Measurements from ENCODE around the gene KCTD11. TPM values are rescaled to one million over a fixed set of nuclear protein-coding genes. Genes with fewer than 3 reads are reported as not detected.

Gene KCTD11
- total and polyA plus RNA-seq, 2 experiments from 2014 or later: 2.2 to 7.7 TPM

DNA sequence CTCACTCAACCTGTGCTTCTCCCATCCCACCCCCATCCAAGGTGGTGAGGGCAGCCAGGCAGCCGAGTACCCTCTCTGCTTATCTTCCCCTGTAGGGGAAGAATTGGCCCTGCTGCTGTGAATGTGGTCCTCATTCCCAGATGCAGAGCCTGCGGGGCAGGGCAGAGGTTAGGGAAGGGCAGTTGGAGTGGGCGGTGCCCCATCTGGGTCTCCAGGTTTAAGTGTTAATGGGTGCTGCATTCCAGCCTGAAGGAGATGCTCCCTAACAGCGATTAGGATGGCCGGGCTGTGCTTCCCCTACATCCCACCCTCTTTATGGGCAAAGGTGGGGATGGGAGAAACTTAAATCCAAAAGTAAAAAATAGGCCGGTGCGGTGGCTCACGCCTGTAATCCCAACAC, 15.1 kb downstream of the KCTD11 start:
- DNase-seq (ENCODE audit: low spot score) (peak; percentile 64), ATAC-seq (peak; percentile 83)
- Histone ChIP-seq H3K27ac (ENCODE audit: low read depth) (0 out of 2 replicates have a peak overlapping the region, but pooled peaks have one; percentile 63), H3K36me3 (ENCODE audit: insufficient read depth) (no peaks in the 10 kb centered on the region), H3K4me3 (0 out of 2 replicates have a peak overlapping the region, but pooled peaks have one; percentile 26), H4K20me1 (replicated peaks; ENCODE audit: insufficient read depth) (no peaks in the 10 kb centered on the region), H3K79me2 (replicated peaks; ENCODE audit: insufficient read depth) (no peaks in the 10 kb centered on the region), H3K4me1 (ENCODE audit: insufficient read depth) (peaks cover 28% of the 10 kb centered on the region), H3K27me3 (ENCODE audit: insufficient read depth) (no peaks in the 10 kb centered on the region), H3F3A (replicated peaks; ENCODE audit: low read depth) (0 out of 2 replicates have a peak, but pooled peaks cover 5% of the 10 kb centered on the region), H3K9me2 (ENCODE audit: insufficient read depth) (no peaks in the 10 kb centered on the region), H3K4me2 (peak overlapping the region; percentile 68), H2AFZ (no peak overlapping the region)
- Mint-ChIP-seq H3K36me3 (ENCODE audit: low read depth) (no peaks in the 10 kb centered on the region), H3K27me3 (ENCODE audit: insufficient read depth, low read depth, poor library complexity) (peaks cover 9% of the 10 kb centered on the region), H3K27ac (no peak overlapping the region), H3K4me3 (no peak overlapping the region), H3K9me3 (no peaks in the 10 kb centered on the region), H3K4me1 (peaks cover 26% of the 10 kb centered on the region)
- TF ChIP-seq, protein P1, sequence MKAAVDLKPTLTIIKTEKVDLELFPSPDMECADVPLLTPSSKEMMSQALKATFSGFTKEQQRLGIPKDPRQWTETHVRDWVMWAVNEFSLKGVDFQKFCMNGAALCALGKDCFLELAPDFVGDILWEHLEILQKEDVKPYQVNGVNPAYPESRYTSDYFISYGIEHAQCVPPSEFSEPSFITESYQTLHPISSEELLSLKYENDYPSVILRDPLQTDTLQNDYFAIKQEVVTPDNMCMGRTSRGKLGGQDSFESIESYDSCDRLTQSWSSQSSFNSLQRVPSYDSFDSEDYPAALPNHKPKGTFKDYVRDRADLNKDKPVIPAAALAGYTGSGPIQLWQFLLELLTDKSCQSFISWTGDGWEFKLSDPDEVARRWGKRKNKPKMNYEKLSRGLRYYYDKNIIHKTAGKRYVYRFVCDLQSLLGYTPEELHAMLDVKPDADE (IDR thresholded peaks at IDR 0.05): no peak
- TF ChIP-seq STAT1 (IDR thresholded peaks at IDR 0.05; ENCODE audit: unreplicated experiment): no peak
- TF ChIP-seq EZH2phosphoT487 (IDR thresholded peaks at IDR 0.05; ENCODE audit: unreplicated experiment): no peak
- TF ChIP-seq, protein P2, sequence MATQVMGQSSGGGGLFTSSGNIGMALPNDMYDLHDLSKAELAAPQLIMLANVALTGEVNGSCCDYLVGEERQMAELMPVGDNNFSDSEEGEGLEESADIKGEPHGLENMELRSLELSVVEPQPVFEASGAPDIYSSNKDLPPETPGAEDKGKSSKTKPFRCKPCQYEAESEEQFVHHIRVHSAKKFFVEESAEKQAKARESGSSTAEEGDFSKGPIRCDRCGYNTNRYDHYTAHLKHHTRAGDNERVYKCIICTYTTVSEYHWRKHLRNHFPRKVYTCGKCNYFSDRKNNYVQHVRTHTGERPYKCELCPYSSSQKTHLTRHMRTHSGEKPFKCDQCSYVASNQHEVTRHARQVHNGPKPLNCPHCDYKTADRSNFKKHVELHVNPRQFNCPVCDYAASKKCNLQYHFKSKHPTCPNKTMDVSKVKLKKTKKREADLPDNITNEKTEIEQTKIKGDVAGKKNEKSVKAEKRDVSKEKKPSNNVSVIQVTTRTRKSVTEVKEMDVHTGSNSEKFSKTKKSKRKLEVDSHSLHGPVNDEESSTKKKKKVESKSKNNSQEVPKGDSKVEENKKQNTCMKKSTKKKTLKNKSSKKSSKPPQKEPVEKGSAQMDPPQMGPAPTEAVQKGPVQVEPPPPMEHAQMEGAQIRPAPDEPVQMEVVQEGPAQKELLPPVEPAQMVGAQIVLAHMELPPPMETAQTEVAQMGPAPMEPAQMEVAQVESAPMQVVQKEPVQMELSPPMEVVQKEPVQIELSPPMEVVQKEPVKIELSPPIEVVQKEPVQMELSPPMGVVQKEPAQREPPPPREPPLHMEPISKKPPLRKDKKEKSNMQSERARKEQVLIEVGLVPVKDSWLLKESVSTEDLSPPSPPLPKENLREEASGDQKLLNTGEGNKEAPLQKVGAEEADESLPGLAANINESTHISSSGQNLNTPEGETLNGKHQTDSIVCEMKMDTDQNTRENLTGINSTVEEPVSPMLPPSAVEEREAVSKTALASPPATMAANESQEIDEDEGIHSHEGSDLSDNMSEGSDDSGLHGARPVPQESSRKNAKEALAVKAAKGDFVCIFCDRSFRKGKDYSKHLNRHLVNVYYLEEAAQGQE (IDR thresholded peaks at IDR 0.05; ENCODE audit: unreplicated experiment): no peak
- TF ChIP-seq EZH2 (IDR thresholded peaks at IDR 0.05; ENCODE audit: low read depth, unreplicated experiment): no peak
- no peak for TF ChIP-seq NANOG (IDR thresholded peaks at IDR 0.05; ENCODE audit: borderline replicate concordance)
- TF ChIP-seq ZNF331 (CRISPR knock-in tag; IDR thresholded peaks at IDR 0.05; ENCODE audit: low read depth): no peak
- TF ChIP-seq CTCF (conservative IDR thresholded peaks at IDR 0.05; ENCODE audit: low read depth in 2 of 2): peak in 1 of 2 experiments; percentile 20; a peak in 2 of 4 replicates
